ENCODE results near the gene ETV6.

- TF ChIP-seq CTCF (IDR thresholded peaks at IDR 0.05) (no peak), POLR2A (IDR thresholded peaks at IDR 0.05) (no peak)
Measured at GRCh38 chr12:11847539-11847938, 198.1 kb downstream of the ETV6 start.
